K562 (cell line): ENCODE results near the gene SIGLEC7. TPM values are rescaled to one million over a fixed set of nuclear protein-coding genes. Genes with fewer than 3 reads are reported as not detected.

ENCODE experiments used
- GTF2A2 ChIP-seq: IDR thresholded peaks from 2 replicates; pipeline ENCODE4 v1.6.1; 2016; ENCODE audit warnings: mild to moderate bottlenecking, missing genetic modification characterization, missing compliant biosample characterization
- HNRNPUL1 ChIP-seq: fragments of 200-400 bp; formaldehyde crosslinking; IDR thresholded peaks from 2 replicates; pipeline ENCODE4 v1.6.1; 2017; ENCODE audit warnings: low read length
- L3MBTL2 ChIP-seq: fragments of 450-650 bp; IDR thresholded peaks from 2 replicates; pipeline ENCODE4 v1.6.1; 2016; ENCODE audit warnings: mild to moderate bottlenecking, moderate library complexity
- MEIS2 ChIP-seq: fragments of 450-650 bp; IDR thresholded peaks from 2 replicates; pipeline ENCODE4 v1.6.1; 2014; ENCODE audit warnings: mild to moderate bottlenecking; ENCODE audit not compliant: partially characterized antibody
- NBN ChIP-seq: fragments of 450-650 bp; IDR thresholded peaks from 2 replicates; pipeline ENCODE4 v1.6.1; 2016; ENCODE audit warnings: low read depth, mild to moderate bottlenecking
- RAD21 ChIP-seq, 2 experiments: fragments of 250-450 bp in 1 of 2; fragments of 450-650 bp in 1 of 2; sonication (Bioruptor Pico) in 1 of 2; formaldehyde crosslinking in 1 of 2; IDR thresholded peaks in 1 of 2; conservative IDR thresholded peaks in 1 of 2; 2 replicates each; pipeline versions ENCODE4 v1.4.0 to v1.8.0; 2020 to 2022; ENCODE audit warnings: mild to moderate bottlenecking in 2 of 2, moderate library complexity in 1 of 2
- RBM34 ChIP-seq: fragments of 200-400 bp; formaldehyde crosslinking; IDR thresholded peaks from 2 replicates; pipeline ENCODE4 v1.6.1; 2018; ENCODE audit warnings: low read length, borderline replicate concordance; ENCODE audit not compliant: insufficient read depth
- WHSC1 ChIP-seq: IDR thresholded peaks from one replicate; pipeline ENCODE4 v1.6.1; 2012; ENCODE audit warnings: low read length, control low read depth, inconsistent platforms
- ZNF133 ChIP-seq: fragments of 250-450 bp; sonication (Bioruptor Pico); IDR thresholded peaks from 2 replicates; pipeline ENCODE4 v1.4.0; 2020; ENCODE audit warnings: mild to moderate bottlenecking
- ZNF592 ChIP-seq: fragments of 450-650 bp; IDR thresholded peaks from 2 replicates; pipeline ENCODE4 v1.6.1; 2017; ENCODE audit warnings: antibody characterized with exemption, mild to moderate bottlenecking
- polyA plus RNA-seq, 8 experiments: library from polyadenylated mRNA; depleted of rRNA in 4 of 8; stranded (reverse) in 5 of 8; unstranded in 3 of 8; fragments of >200 nt; fragmentation: Nextera tagmentation in 2 of 8; fragmentation: Illumina TruSeq in 1 of 8; extraction: Ambion mirVana in 2 of 8; extraction: Trizol in 1 of 8; gene quantifications; 2 replicates each; pipeline versions ENCODE4 v1.2.1 to v1.2.3, GENCODE V29; 2011 to 2014; ENCODE audit warnings: inconsistent platforms in 1 of 8, missing spikeins in 1 of 8
- total RNA-seq, 7 experiments: library from RNA; depleted of rRNA in 6 of 7; stranded (reverse); fragments of >200 nt in 6 of 7; fragmentation: Illumina TruSeq in 2 of 7; extraction: Trizol in 2 of 7; gene quantifications; 2 replicates each; pipeline versions ENCODE4 v1.2.1 to v1.2.3, GENCODE V29; 2011 to 2021; ENCODE audit warnings: low replicate concordance in 1 of 7
- TF ChIP-seq, protein P1 (sequence below), 2 experiments: fragments of 450-650 bp in 1 of 2; sonication (generic) in 1 of 2; formaldehyde crosslinking in 1 of 2; IDR thresholded peaks; 2 replicates each; pipeline versions ENCODE4 v1.7.1 to v1.9.0; 2016 to 2022; ENCODE audit warnings: inconsistent platforms in 1 of 2, mild to moderate bottlenecking in 1 of 2, missing genetic modification reagents in 1 of 2
- TF ChIP-seq, protein P2 (sequence below), 2 experiments: IDR thresholded peaks; 2 replicates each; pipeline ENCODE4 v1.6.1; 2011; ENCODE audit warnings: borderline replicate concordance in 1 of 2, control low read depth in 1 of 2, low read depth in 1 of 2, low read length in 1 of 2, mild to moderate bottlenecking in 1 of 2, mixed read lengths in 1 of 2, moderate library complexity in 1 of 2; ENCODE audit not compliant: insufficient read depth in 1 of 2, insufficient read length in 1 of 2, poor library complexity in 1 of 2, severe bottlenecking in 1 of 2; ENCODE audit errors: extremely low read depth in 1 of 2

SIGLEC7 gene
- total and polyA plus RNA-seq, 9 of the 15 experiments (the other 6 are each of a cell fraction or from before 2014, with no cell fraction given): 0.10 to 0.12 TPM; not detected in 7

DNA sequence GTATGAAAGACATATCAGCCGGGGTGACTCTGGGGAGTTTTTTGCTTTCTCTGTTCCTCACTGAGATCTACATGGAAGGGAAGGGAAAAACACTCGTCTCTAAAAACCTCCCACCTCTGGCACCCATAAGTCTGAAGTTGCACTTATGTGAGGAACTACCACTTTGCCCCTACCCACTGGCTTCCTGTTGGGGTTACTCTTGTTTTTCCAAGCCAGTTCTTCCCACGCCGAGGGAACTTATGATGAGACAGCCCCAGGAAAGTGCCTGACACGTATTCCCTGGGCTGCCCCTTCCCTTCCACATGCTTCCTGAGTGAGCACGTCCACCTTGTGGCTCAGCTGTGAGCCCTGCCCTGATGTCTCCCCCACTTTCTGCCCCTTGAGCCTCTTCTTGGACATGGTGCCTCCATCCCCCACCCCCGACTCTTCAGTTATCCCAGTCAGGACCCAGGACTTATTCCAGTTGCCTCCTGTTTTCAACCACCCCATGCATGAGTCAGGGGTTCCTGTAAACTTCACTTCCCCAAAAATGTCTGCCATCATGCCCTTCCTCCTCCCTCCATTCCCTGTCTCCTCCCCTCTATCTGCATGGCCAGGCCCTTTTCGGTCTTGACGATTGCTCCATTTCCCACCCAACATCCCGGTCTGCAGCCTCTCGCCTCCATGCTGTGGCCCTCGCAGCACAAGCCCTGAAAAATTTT lies 5.1 kb upstream of the SIGLEC7 start (continued):
- TF ChIP-seq RBM34 (no peak), ZNF133 (CRISPR knock-in tag) (no peak), MEIS2 (no peak), RAD21 (CRISPR knock-in tag; conservative IDR thresholded peaks at IDR 0.05 in 1 of 2, IDR thresholded peaks at IDR 0.05 in 1 of 2) (no peak), GTF2A2 (tag) (peak; percentile 89), ZNF592 (peak; percentile 24; the same call in 1 of the 2 replicates), NBN (no peak), WHSC1 (no peak), HNRNPUL1 (no peak), L3MBTL2 (peak; percentile 26; the same call in 1 of the 2 replicates)
- TF ChIP-seq, protein P1, sequence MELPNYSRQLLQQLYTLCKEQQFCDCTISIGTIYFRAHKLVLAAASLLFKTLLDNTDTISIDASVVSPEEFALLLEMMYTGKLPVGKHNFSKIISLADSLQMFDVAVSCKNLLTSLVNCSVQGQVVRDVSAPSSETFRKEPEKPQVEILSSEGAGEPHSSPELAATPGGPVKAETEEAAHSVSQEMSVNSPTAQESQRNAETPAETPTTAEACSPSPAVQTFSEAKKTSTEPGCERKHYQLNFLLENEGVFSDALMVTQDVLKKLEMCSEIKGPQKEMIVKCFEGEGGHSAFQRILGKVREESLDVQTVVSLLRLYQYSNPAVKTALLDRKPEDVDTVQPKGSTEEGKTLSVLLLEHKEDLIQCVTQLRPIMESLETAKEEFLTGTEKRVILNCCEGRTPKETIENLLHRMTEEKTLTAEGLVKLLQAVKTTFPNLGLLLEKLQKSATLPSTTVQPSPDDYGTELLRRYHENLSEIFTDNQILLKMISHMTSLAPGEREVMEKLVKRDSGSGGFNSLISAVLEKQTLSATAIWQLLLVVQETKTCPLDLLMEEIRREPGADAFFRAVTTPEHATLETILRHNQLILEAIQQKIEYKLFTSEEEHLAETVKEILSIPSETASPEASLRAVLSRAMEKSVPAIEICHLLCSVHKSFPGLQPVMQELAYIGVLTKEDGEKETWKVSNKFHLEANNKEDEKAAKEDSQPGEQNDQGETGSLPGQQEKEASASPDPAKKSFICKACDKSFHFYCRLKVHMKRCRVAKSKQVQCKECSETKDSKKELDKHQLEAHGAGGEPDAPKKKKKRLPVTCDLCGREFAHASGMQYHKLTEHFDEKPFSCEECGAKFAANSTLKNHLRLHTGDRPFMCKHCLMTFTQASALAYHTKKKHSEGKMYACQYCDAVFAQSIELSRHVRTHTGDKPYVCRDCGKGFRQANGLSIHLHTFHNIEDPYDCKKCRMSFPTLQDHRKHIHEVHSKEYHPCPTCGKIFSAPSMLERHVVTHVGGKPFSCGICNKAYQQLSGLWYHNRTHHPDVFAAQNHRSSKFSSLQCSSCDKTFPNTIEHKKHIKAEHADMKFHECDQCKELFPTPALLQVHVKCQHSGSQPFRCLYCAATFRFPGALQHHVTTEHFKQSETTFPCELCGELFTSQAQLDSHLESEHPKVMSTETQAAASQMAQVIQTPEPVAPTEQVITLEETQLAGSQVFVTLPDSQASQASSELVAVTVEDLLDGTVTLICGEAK (IDR thresholded peaks at IDR 0.05): no peak
- TF ChIP-seq, protein P1 (CRISPR knock-in tag; IDR thresholded peaks at IDR 0.05): no peak
- TF ChIP-seq, protein P2, sequence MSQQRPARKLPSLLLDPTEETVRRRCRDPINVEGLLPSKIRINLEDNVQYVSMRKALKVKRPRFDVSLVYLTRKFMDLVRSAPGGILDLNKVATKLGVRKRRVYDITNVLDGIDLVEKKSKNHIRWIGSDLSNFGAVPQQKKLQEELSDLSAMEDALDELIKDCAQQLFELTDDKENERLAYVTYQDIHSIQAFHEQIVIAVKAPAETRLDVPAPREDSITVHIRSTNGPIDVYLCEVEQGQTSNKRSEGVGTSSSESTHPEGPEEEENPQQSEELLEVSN (IDR thresholded peaks at IDR 0.05; ENCODE audit: borderline replicate concordance in 1 of 2, extremely low read depth in 1 of 2, insufficient read depth in 1 of 2, insufficient read length in 1 of 2, low read depth in 1 of 2, low read length in 1 of 2, poor library complexity in 1 of 2, severe bottlenecking in 1 of 2): peak in 1 of 2 experiments; percentile 11
